PC-9 (cell line): ENCODE data around the gene MFNG.

Experiments used
- CTCF ChIP-seq: fragments of 200-600 bp; sonication (generic); conservative IDR thresholded peaks from 2 replicates; pipeline ENCODE4 v1.6.1; 2017; ENCODE audit warnings: mixed run types, antibody characterized with exemption, mild to moderate bottlenecking, moderate library complexity
- EZH2 ChIP-seq: fragments of 200-600 bp; sonication (generic); IDR thresholded peaks from 2 replicates; pipeline ENCODE4 v1.8.0; 2017; ENCODE audit warnings: antibody characterized with exemption, low read depth

- TF ChIP-seq CTCF (no peak), EZH2 (no peak)
Measured at GRCh38 chr22:37431801-37432707, 54.1 kb downstream of the MFNG start.
